ENCODE results near the gene TRIOBP. TPM values are rescaled to one million over a fixed set of nuclear protein-coding genes. Genes with fewer than 3 reads are reported as not detected.

The TRIOBP gene
- total and polyA plus RNA-seq, 2 of the 13 experiments (the other 11 are each of a cell fraction or from before 2014, with no cell fraction given), result 6.1 to 15.4 TPM

- TF ChIP-seq ZNF235 (CRISPR knock-in tag; IDR thresholded peaks at IDR 0.05; ENCODE audit: borderline replicate concordance), result no peak
- TF ChIP-seq PHF20 (CRISPR knock-in tag; IDR thresholded peaks at IDR 0.05), result no peak
- no peak for TF ChIP-seq THAP7 (CRISPR knock-in tag; IDR thresholded peaks at IDR 0.05)
- TF ChIP-seq SP2 (CRISPR knock-in tag; IDR thresholded peaks at IDR 0.05), result no peak
- TF ChIP-seq ETS1 (CRISPR knock-in tag; IDR thresholded peaks at IDR 0.05), result no peak
- TF ChIP-seq TRAFD1 (CRISPR knock-in tag; IDR thresholded peaks at IDR 0.05; ENCODE audit: borderline replicate concordance), result no peak
- TF ChIP-seq THYN1 (CRISPR knock-in tag; IDR thresholded peaks at IDR 0.05; ENCODE audit: borderline replicate concordance, low read depth), result no peak
- no peak for TF ChIP-seq ZNF224 (CRISPR knock-in tag; IDR thresholded peaks at IDR 0.05)
- TF ChIP-seq ZNF761 (CRISPR knock-in tag; conservative IDR thresholded peaks at IDR 0.05), result no peak
- 0 out of 2 replicates have a peak, but pooled peaks have one; percentile 59 for TF ChIP-seq AKAP8 (CRISPR knock-in tag; IDR thresholded peaks at IDR 0.05)
- TF ChIP-seq PAXIP1 (CRISPR knock-in tag; conservative IDR thresholded peaks at IDR 0.05), result 0 out of 2 replicates have a peak, but pooled peaks have one; percentile 13
- no peak for TF ChIP-seq NPAS2 (CRISPR knock-in tag; IDR thresholded peaks at IDR 0.05; ENCODE audit: borderline replicate concordance)
- TF ChIP-seq RAD21 (CRISPR knock-in tag; IDR thresholded peaks at IDR 0.05), result 0 out of 2 replicates have a peak, but pooled peaks have one; percentile 44
- 0 out of 2 replicates have a peak, but pooled peaks have one; percentile 20 for TF ChIP-seq PATZ1 (CRISPR knock-in tag; IDR thresholded peaks at IDR 0.05)
- TF ChIP-seq NFKB2 (CRISPR knock-in tag; IDR thresholded peaks at IDR 0.05; ENCODE audit: borderline replicate concordance), result 0 out of 2 replicates have a peak, but pooled peaks have one; percentile 20
- TF ChIP-seq ZNF331 (CRISPR knock-in tag; IDR thresholded peaks at IDR 0.05), result no peak
- no peak for TF ChIP-seq ZBTB8A (CRISPR knock-in tag; IDR thresholded peaks at IDR 0.05; ENCODE audit: borderline replicate concordance, low read depth)
- TF ChIP-seq ATF1 (CRISPR knock-in tag; IDR thresholded peaks at IDR 0.05), result no peak
- TF ChIP-seq MBD4 (IDR thresholded peaks at IDR 0.05; ENCODE audit: borderline replicate concordance, low read length), result no peak
- TF ChIP-seq ZFYVE20 (CRISPR knock-in tag; IDR thresholded peaks at IDR 0.05; ENCODE audit: borderline replicate concordance, low read depth), result peak; percentile 38; the same call in 1 of the 2 replicates
These were observed 84.7 kb downstream of the TRIOBP start (continued) for GRCh38 chr22:37781434-37782059.
